ENCODE data around the gene CASKIN2.

DNA sequence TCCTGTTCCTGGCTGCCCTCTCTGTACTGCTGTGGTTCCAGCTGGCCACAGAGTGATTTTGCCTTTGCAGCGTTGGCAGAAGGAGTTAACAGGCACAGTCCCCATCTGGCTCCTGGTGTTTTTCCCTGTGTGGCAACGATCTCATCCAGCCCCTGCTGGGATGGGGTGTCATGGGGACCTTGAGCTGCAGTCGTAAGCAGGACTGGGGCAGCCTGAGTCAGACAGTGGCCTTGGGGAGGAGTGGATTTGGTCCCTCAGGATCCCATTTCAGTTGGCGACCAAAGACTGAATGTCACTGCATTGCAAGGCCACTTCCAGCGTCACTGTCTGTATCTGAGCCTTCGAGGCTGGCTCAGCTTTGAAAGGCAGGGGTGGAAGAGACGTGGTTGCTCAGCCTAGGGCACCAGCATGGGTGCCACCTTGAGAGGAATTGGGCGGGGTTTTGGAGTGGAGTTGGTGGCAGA lies 47.0 kb downstream of the CASKIN2 start:
- TF ChIP-seq, protein P1, sequence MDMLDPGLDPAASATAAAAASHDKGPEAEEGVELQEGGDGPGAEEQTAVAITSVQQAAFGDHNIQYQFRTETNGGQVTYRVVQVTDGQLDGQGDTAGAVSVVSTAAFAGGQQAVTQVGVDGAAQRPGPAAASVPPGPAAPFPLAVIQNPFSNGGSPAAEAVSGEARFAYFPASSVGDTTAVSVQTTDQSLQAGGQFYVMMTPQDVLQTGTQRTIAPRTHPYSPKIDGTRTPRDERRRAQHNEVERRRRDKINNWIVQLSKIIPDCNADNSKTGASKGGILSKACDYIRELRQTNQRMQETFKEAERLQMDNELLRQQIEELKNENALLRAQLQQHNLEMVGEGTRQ (IDR thresholded peaks at IDR 0.05; ENCODE audit: borderline replicate concordance, low read depth, low read length) = no peak
- TF ChIP-seq ZNF274 (IDR thresholded peaks at IDR 0.05; ENCODE audit: insufficient read depth, insufficient read length) = no peak
- TF ChIP-seq SIN3A (IDR thresholded peaks at IDR 0.05; ENCODE audit: low read depth, low read length) = no peak
- TF ChIP-seq HDGF (IDR thresholded peaks at IDR 0.05) = no peak
- no peak for TF ChIP-seq EP300 (IDR thresholded peaks at IDR 0.05; ENCODE audit: borderline replicate concordance in 1 of 2, control insufficient read depth in 1 of 2, low read depth in 2 of 2, low read length in 2 of 2)
- TF ChIP-seq BHLHE40 (IDR thresholded peaks at IDR 0.05; ENCODE audit: borderline replicate concordance in 1 of 2, low read depth in 2 of 2, low read length in 1 of 2) = no peak
- TF ChIP-seq CTCF (IDR thresholded peaks at IDR 0.05 in 2 of 3, conservative IDR thresholded peaks at IDR 0.05 in 1 of 3; ENCODE audit: control insufficient read depth in 2 of 3, extremely low read depth in 1 of 3, insufficient read depth in 1 of 3, low read depth in 3 of 3, low read length in 3 of 3) = no peak
- TF ChIP-seq FOXK2 (IDR thresholded peaks at IDR 0.05) = no peak
- TF ChIP-seq CHD2 (IDR thresholded peaks at IDR 0.05; ENCODE audit: borderline replicate concordance, low read depth, low read length) = no peak
- TF ChIP-seq EGR1 (IDR thresholded peaks at IDR 0.05; ENCODE audit: borderline replicate concordance in 1 of 2, low read depth in 2 of 2, low read length in 2 of 2) = no peak
- no peak for TF ChIP-seq POLR2A (IDR thresholded peaks at IDR 0.05; ENCODE audit: low read depth, low read length)
- no peak for TF ChIP-seq POLR2AphosphoS2 (IDR thresholded peaks at IDR 0.05; ENCODE audit: low read depth, low read length)

Data from GM12878 (cell line).